Panc1 (cell line): Measurements from ENCODE around the gene SLC9A5. TPM values are rescaled to one million over a fixed set of nuclear protein-coding genes. Genes with fewer than 3 reads are reported as not detected.
A peak's percentile ranks its signal among the peaks of the same experiment; 100 is the strongest.

Experiments used
- ATAC-seq: fragments of 200-7000 bp; cut with Tn5 transposase; 2 replicates; pipeline ENCODE4 v1.9.1; 2020; ENCODE audit warnings: mild to moderate bottlenecking, moderate library complexity
- BruUV-seq: library from RNA; stranded (reverse); fragments of 400-500 nt; replicated peaks from 2 replicates; lab custom pipeline; 2021; lab: Mats Ljungman, UMichigan
- CTCF ChIA-PET: fragments of 300-600 bp; sonication (Branson Sonifier 250); formaldehyde crosslinking; loops from one replicate; lab custom pipeline; 2022; ENCODE audit warnings: antibody characterized with exemption; lab: Charles Lee
- POLR2A ChIA-PET: fragments of 300-600 bp; sonication (Branson Sonifier 250); formaldehyde crosslinking; loops from one replicate; lab custom pipeline; 2022; ENCODE audit warnings: antibody characterized with exemption; lab: Charles Lee
- DNase-seq: peaks from one replicate; pipeline ENCODE4 v3.0.0-alpha.2; 2010; ENCODE audit warnings: low read depth, low spot score
- H3K27ac ChIP-seq: 2 replicates; pipeline ENCODE4 v1.5.1; 2011; ENCODE audit warnings: mild to moderate bottlenecking, low read length, inconsistent platforms
- H3K27me3 ChIP-seq: fragments of 200-500 bp; sonication (Bioruptor generic); 2 replicates; pipeline ENCODE4 v1.6.0; 2014; ENCODE audit warnings: low read length, inconsistent platforms; ENCODE audit not compliant: control insufficient read depth, insufficient read depth
- H3K36me3 ChIP-seq: fragments of 200-500 bp; sonication (Bioruptor generic); 2 replicates; pipeline ENCODE4 v1.5.1; 2014; ENCODE audit warnings: inconsistent platforms, mild to moderate bottlenecking, low read length, moderate library complexity; ENCODE audit not compliant: control insufficient read depth, insufficient read depth
- H3K4me1 ChIP-seq: 2 replicates; pipeline ENCODE4 v1.5.1; 2011; ENCODE audit warnings: inconsistent platforms, mild to moderate bottlenecking, low read length, moderate library complexity; ENCODE audit not compliant: control insufficient read depth, insufficient read depth
- H3K4me3 ChIP-seq, 2 experiments: 2 replicates each; pipeline ENCODE4 v1.5.1; 2011 to 2012; ENCODE audit warnings: low read depth in 2 of 2, low read length in 2 of 2, mild to moderate bottlenecking in 2 of 2, inconsistent platforms in 1 of 2, moderate library complexity in 1 of 2
- H3K9me3 ChIP-seq: fragments of 200-500 bp; sonication (Bioruptor generic); 2 replicates; pipeline ENCODE4 v1.5.1; 2014; ENCODE audit warnings: low read depth, mild to moderate bottlenecking, inconsistent platforms, low read length, moderate library complexity; ENCODE audit not compliant: control insufficient read depth, insufficient read depth
- CTCF ChIP-seq: fragments of 450-650 bp; IDR thresholded peaks from 2 replicates; pipeline ENCODE4 v1.5.1; 2017; ENCODE audit warnings: mild to moderate bottlenecking
- POLR2AphosphoS5 ChIP-seq: IDR thresholded peaks from 2 replicates; pipeline ENCODE4 v1.6.1; 2012; ENCODE audit warnings: mild to moderate bottlenecking, low read depth, low read length, moderate library complexity
- REST ChIP-seq, 2 experiments: IDR thresholded peaks; 2 replicates each; pipeline ENCODE4 v1.6.1; 2011 to 2012; ENCODE audit warnings: low read depth in 2 of 2, control low read depth in 1 of 2, low read length in 1 of 2, mild to moderate bottlenecking in 1 of 2, moderate library complexity in 1 of 2; ENCODE audit not compliant: insufficient read depth in 1 of 2
- SIN3A ChIP-seq: IDR thresholded peaks from 2 replicates; pipeline ENCODE4 v1.6.1; 2012; ENCODE audit warnings: low read depth, mild to moderate bottlenecking, low read length, moderate library complexity, borderline replicate concordance; ENCODE audit not compliant: insufficient read depth
- TCF7L2 ChIP-seq: IDR thresholded peaks from 2 replicates; pipeline ENCODE4 v1.6.1; 2011; ENCODE audit warnings: mild to moderate bottlenecking, low read depth, low read length, inconsistent platforms
- in situ Hi-C: cut with HindIII; loops from 2 replicates; pipeline ENCODE4 v1.10.0; 2016; ENCODE audit warnings: low sequenced_read_pairs, low pct_unique_long_range_greater_than_20kb
- intact Hi-C: fragments of 100-400 bp; cut with micrococcal nuclease; formaldehyde crosslinking; loops from one replicate; pipeline ENCODE4 v1.10.0; 2022; ENCODE audit not compliant: unreplicated experiment
- total RNA-seq: library from RNA; stranded (reverse); gene quantifications from one replicate; pipeline ENCODE4 v1.2.1, GENCODE V29; 2021; ENCODE audit not compliant: unreplicated experiment

The SLC9A5 gene
- total RNA-seq, 1 experiment from 2014 or later, result 1.7 TPM

- DNase-seq, result no peak
- H3K36me3 ChIP-seq, result no peaks in the 10 kb centered on the region; the same call in 1 of the 2 replicates
- ChIA-PET CTCF (interaction anchor here (0.6 kb wide), 1 partner anchor 66 kb away, joined by 6 read pairs; no protein-coding TSS in a partner anchor), POLR2A (interaction anchor here (0.6 kb wide), 2 partner anchors 82 to 303 kb away, joined by 4 to 7 read pairs; no protein-coding TSS in a partner anchor)
- intact Hi-C loops, result no loop called here
- in situ Hi-C loops, result no loop called here
- peak; percentile 86 for ATAC-seq
- no peaks in the 10 kb centered on the region for H3K27me3 ChIP-seq
- no peak within 1 kb of the TSS for H3K27ac ChIP-seq
- TF ChIP-seq CTCF, result no peak
- no peak for TF ChIP-seq SIN3A
- no peak for TF ChIP-seq REST (IDR thresholded peaks at IDR 0.05; ENCODE audit: insufficient read depth in 1 of 2, low read depth in 2 of 2, low read length in 1 of 2)
- no peak for TF ChIP-seq TCF7L2
- no peak for TF ChIP-seq POLR2AphosphoS5
- peaks cover 7% of the 10 kb centered on the region for H3K4me1 ChIP-seq
- no peaks in the 10 kb centered on the region for H3K9me3 ChIP-seq
- peak within 1 kb of the TSS; percentile 64 to 73 for H3K4me3 ChIP-seq
- BruUV-seq, result no TSS peak
Observed at GRCh38 chr16:67247192-67248072, 1.3 kb upstream of the SLC9A5 start, which contains the start of gene FHOD1. FHOD1 (minus strand) TSS chr16:67247481; CDS start chr16:67247410, 71 bp downstream.

GRCh38 chr16:67248073-67248400 is 742 bp upstream of the SLC9A5 start:
- intact Hi-C loops (no loop called here), in situ Hi-C loops (no loop called here)
- Histone ChIP-seq H3K9me3 (no peaks in the 10 kb centered on the region), H3K27ac (no peak overlapping the region), H3K4me1 (peaks cover 7% of the 10 kb centered on the region), H3K4me3 (peak overlapping the region; percentile 64 to 73), H3K27me3 (no peaks in the 10 kb centered on the region), H3K36me3 (no peaks in the 10 kb centered on the region; the same call in 1 of the 2 replicates)
- DNase-seq (no peak), ATAC-seq (0 out of 2 replicates have a peak, but pooled peaks have one; percentile 7)
- POLR2A ChIA-PET, result interaction anchor here (0.6 kb wide), 1 partner anchor 304 kb away, joined by 7 read pairs; no protein-coding TSS in a partner anchor
- CTCF ChIA-PET, result interaction anchor here (0.6 kb wide), 1 partner anchor 66 kb away, joined by 6 read pairs; no protein-coding TSS in a partner anchor
- no peak for TF ChIP-seq REST (IDR thresholded peaks at IDR 0.05; ENCODE audit: insufficient read depth in 1 of 2, low read depth in 2 of 2, low read length in 1 of 2)
- TF ChIP-seq SIN3A, result no peak
- no peak for TF ChIP-seq CTCF
- no peak for TF ChIP-seq TCF7L2
- TF ChIP-seq POLR2AphosphoS5, result no peak
- no TSS peak for BruUV-seq
